GM03348 (cell line): ENCODE data around the gene MRNIP.

Experiments used
- DNase-seq: peaks from one replicate; pipeline ENCODE4 v3.0.0; 2012; ENCODE audit warnings: low spot score

Gene MRNIP

GRCh38 chr5:179821298-179822058 lies 37.1 kb downstream of the MRNIP start:
- peak; percentile 97 for DNase-seq

DNA sequence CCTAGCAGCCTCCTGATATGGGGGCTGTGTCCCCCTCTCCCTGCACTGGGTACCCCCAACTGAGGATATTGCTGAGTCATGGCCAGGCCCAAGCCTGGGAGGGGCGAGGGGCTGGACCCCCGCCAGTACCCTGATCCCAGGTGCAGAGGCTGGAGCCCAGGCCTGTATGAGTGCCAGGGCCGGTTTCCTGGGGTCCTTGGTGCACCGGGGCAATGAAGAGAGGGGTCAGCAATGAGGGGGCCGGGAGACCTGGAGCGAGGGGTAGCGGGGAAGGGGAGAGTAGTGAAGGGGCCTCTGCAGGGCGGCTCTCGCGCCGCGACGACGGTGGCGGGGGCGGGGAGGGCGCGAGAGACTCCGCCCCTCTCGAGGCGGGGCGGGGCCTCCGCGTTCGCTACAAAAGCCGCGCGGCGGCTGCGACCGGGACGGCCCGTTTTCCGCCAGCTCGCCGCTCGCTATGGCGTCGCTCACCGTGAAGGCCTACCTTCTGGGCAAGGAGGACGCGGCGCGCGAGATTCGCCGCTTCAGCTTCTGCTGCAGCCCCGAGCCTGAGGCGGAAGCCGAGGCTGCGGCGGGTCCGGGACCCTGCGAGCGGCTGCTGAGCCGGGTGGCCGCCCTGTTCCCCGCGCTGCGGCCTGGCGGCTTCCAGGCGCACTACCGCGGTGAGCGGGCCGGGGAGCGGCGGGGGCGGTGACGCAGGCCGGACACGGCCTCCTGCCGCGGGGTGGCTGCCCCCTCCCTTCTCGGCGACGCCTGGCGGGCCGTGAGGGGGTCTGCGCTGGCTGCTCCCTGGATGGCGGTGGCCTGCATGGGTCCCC lies 37.9 kb downstream of the MRNIP start, which contains the start of gene SQSTM1:
Gene SQSTM1, plus strand, starts transcription at position 423 of the 815 bp plus-strand sequence. Its CDS starts 32 bp downstream, at position 455.
- DNase-seq: peak; percentile 95

DNA sequence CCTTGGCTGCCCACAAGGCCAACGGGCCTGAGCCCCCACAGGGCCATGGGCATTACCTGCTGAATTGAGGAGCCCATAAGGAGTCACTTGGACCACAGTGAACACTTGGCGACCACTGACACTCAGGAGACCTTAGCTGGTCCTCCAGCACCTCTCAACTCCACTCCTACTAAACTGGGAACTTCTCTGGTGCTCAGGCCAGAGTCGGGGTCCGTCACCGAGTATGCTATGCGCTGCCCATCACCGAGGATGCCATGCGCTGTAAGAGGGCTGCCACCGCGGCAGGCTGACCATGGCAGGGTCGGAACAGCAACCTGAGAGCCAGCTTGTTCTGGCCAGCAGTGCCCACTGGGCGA lies 38.5 kb downstream of the MRNIP start:
- no peak for DNase-seq

DNA sequence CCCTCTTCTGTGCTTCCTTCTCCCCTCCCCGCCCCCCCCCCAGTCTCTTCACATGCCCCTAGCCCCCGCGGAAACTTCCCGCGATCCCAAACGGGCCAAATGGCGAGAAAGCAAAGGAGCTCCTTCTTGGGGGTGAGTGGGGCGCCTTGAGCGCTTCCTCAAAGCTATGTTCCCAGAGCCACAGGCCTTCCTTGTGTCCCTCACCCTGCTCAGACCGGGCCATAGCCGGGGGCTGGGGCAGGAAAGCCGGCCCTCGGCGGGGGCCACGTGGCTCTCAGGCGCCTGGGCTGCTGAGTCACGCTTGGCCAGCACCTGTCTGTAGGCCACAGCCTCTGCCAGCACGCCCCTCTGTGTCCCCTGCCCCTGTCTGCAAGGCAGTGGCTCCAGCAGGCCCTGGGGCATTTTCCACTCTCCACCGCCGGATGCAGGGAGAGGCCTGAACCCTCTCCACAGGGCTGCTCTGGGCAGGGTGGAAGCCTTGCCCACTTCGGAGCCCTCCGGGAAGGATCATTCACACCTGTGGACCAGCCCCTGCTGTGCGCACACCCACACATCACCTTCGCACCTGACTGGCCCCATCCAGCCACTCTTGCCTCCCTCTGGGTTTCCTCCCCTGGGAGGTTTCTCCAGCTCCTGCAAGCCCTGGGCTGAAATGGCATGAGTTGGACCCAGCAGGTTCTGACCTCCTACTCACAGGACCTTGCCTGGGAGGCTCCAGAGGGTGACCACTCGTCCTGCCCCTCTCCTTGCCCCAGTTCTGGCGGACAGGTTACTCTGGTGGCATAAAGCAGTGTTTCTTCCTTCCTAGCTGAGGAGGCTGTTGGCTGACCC lies 39.1 kb downstream of the MRNIP start:
- DNase-seq: peak; percentile 74

- DNase-seq: peak; percentile 96
Measured at GRCh38 chr5:179818746-179819295, 39.8 kb downstream of the MRNIP start.

GRCh38 chr5:179817890-179818745 lies 40.5 kb downstream of the MRNIP start:
- DNase-seq: no peak

GRCh38 chr5:179817470-179817840 lies 41.2 kb downstream of the MRNIP start:
- DNase-seq: no peak

- peak; percentile 60 for DNase-seq
Measured at GRCh38 chr5:179816796-179817469, 41.7 kb downstream of the MRNIP start.

DNA sequence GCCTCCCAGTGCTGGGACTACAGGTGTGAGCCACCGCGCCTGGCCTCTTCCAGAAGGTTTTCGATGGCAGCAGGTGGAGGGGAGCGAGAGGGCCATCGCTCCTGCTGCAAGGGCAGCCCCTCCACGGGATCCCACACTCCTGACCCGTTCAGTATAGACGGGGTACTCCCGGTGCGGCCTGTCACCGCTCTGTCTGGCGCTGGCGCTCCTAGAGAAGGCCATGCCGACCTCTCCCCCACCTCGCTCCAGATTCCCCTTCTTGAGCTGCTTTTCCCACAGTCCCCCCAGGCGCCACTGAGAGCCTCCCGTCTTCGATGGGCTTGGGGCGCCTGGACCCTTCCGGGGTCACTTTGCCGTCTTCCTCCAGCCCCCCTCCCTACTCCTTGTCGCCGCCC lies 42.2 kb downstream of the MRNIP start:
- no peak for DNase-seq

DNA sequence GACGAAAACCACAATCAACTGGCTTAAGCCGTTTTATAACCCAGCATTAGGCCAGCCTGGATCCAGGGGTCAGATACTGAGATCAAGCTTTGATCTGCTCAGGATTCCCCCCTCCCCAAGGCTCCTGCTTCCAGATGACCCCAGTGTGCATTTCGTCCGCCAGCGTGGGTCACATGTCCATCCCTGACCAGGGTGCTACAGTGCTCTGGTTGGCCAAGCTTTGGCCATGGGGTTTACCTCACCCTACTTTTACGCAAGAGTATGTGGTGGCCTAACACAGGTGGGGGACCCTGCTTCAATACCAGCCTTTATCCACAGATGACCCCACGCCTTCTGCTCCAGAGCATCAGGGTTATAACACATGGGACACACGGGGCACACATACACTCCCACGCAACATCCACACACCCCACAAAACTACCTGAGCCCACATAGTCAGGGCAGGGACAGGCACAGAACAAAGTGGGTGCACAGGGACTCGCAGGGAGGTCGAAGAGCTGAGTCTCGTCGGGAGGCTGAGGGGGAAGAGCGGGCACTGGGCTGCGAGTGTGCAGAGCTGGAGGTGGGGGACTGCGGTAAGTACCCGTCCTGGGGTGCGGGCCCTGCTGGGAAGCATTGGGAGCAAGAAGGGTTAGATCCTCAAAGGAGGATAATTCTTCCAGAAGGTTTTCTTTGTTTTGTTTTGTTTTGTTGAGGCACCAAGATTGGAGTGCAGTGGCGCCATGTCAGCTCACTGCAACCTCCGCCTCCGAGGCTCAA lies 42.9 kb downstream of the MRNIP start:
- DNase-seq: no peak

DNA sequence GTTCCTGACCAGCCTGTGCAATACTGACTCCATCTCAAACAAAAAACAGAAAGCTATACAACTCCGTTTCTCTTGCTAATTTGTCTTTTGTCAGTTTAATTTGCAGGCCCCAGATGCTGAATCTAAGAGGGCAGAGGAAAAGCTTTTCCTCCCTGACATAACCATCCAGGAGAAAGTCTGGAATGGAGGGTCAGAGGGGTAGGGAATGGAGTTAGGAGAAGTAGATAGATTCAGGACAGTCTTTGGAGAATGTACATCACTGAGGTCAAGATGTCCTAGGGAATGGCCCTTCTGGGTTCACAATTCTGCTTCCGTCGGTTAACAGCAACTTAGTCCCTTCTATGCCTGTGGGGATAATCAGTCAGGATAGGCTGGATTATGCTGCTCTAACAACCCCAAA lies 44.5 kb downstream of the MRNIP start:
- no peak for DNase-seq

- DNase-seq: no peak
Measured at GRCh38 chr5:179812997-179813607, 45.5 kb downstream of the MRNIP start.

GRCh38 chr5:179812135-179812825 lies 46.3 kb downstream of the MRNIP start:
- DNase-seq: no peak

DNA sequence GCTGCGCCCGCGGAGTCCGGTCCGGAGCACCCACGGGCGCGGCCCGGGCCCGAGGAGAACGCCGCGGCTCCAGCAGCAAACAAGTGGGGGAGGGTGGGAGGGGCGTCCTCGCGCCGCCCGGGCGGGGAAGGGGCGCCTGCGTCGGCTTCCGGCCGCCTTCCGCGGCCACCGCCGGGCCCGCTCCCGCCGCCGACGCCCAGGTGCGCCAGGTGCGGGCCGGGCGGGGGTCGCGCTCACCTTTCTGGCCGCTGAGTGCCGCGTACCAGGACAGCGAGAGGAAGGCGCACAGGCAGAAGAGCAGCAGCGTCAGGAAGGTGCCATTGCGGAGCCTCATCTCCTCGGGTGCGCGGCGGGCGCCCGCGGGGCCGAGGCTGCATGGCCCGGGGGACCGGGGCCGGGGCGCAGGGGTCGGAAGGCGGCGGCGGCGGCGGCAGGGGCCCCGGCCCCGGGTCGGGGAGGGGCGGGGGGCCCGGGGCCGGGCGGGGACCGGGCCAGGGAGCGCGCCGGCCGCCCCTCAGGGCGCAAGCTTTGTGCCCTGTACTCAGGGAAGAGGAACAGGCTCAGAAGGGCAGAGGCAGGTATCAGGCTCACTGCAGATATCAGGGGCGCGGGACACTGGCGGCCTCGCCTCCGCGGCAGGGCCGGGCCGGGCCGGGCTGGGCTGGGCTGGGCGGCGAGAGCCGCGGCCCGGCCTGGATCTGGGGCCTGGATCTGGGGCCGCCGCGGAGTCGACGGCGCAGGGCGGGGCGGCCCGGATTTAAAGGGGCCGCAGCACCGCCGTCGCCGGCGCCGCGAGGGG lies 52.2 kb downstream of the MRNIP start, which contains the start of gene MGAT4B:
Gene MGAT4B, minus strand, starts transcription at position 617 of the 799 bp plus-strand sequence. Its CDS starts 283 bp downstream, at position 334.
- DNase-seq: peak; percentile 95

GRCh38 chr5:179805529-179806249 lies 52.9 kb downstream of the MRNIP start:
- DNase-seq: peak; percentile 85

DNA sequence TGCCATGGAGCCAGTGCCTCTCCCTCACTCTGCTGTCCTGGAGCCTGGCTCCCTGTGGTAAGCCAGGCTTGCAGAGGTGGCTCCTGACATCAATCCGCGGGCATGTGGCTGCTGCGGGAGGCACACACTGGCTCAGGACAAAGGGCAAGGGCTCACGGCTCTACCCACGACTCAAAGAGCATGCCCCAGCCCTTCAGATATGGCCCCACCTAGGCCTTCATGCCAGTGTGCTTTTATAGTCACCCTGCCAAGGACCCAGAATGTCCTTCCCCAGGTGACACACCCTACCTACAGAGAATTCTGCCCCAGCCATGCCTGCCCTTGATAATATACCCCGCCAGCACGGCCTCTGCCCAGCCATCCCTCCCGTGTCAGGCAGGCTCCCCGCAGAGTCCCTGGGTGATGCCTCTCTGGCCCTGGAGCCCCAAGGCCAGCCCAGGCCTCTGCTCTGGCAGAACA lies 53.5 kb downstream of the MRNIP start:
- no peak for DNase-seq

DNA sequence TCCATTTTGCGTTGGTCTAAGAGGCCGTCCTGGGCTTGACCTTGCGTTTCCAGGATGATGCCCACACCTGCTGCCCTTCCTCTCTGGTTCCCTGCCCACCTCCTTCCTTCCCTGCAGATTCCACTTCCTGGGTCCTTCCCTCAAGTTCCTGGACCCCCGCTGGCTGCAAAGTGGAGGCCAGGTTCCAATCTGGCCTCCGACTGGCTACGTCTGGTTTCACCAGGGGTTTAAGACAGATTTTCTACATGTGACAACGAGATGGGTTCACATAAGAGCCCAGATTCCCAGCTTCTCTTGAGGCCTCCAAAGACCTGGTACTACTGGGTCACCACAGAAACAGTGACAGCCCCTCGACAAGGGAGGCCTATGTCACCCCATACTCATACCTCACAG lies 54.1 kb downstream of the MRNIP start:
- DNase-seq: no peak
